NB4 (cell line): ENCODE results near the gene KCNQ2.

Experiments
- DNase-seq: peaks from one replicate; pipeline ENCODE4 v3.0.0; 2010; ENCODE audit warnings: low read depth
- H3K4me3 ChIP-seq: one replicate; pipeline ENCODE4 v1.5.1; 2011; ENCODE audit warnings: mild to moderate bottlenecking, low read depth, low read length, moderate library complexity
- CTCF ChIP-seq: IDR thresholded peaks from one replicate; pipeline ENCODE4 v1.5.1; 2012; ENCODE audit warnings: low read depth, low read length
- MAX ChIP-seq: IDR thresholded peaks from 2 replicates; pipeline ENCODE4 v1.6.1; 2011; ENCODE audit warnings: low read depth, low read length
- MYC ChIP-seq: IDR thresholded peaks from 2 replicates; pipeline ENCODE4 v1.6.1; 2011; ENCODE audit warnings: low read depth, low read length
- POLR2A ChIP-seq: IDR thresholded peaks from 2 replicates; pipeline ENCODE4 v1.6.1; 2011; ENCODE audit warnings: mild to moderate bottlenecking; ENCODE audit not compliant: insufficient read length; ENCODE audit errors: extremely low read depth

KCNQ2 gene

DNA sequence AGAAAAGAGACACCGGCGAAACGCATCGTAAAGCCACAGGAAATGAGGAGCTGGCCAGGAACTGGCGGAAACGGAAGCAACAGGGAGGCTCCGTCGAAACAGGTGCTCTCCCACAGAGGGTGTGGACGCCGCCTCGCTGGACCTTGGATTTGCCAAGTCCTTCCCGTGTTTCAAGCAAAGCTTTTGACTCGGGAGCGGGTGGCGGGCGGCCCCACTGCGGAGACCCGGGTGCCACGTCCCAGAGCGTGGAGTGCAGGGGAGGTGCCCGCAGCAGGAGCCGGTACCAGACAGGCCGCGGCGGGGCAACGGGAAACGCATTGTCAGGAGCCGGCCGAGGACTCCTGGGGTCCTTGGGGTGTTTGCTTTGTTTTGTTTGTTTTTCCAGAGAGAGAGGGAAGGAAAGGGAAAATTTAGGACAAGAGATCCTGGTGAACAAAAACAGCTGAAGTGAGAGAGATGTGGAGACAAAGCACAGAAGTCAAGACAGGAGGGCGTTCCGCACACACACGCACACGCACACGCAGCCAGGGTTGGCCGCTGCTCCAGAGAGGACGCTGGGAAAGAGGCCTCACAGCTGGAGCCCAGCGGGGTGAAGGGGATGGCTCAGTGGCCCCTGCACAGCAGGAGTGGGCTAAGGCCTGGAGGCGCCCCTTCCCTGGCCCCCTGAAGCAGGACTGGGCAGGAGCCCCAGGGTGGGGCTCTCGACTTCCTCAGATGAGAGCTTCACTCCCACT, 60.4 kb downstream of the KCNQ2 start:
- H3K4me3 ChIP-seq: no peak overlapping the region
- TF ChIP-seq MAX: no peak
- TF ChIP-seq CTCF: no peak
- no peak for TF ChIP-seq POLR2A
- no peak for TF ChIP-seq MYC
- DNase-seq: no peak

DNA sequence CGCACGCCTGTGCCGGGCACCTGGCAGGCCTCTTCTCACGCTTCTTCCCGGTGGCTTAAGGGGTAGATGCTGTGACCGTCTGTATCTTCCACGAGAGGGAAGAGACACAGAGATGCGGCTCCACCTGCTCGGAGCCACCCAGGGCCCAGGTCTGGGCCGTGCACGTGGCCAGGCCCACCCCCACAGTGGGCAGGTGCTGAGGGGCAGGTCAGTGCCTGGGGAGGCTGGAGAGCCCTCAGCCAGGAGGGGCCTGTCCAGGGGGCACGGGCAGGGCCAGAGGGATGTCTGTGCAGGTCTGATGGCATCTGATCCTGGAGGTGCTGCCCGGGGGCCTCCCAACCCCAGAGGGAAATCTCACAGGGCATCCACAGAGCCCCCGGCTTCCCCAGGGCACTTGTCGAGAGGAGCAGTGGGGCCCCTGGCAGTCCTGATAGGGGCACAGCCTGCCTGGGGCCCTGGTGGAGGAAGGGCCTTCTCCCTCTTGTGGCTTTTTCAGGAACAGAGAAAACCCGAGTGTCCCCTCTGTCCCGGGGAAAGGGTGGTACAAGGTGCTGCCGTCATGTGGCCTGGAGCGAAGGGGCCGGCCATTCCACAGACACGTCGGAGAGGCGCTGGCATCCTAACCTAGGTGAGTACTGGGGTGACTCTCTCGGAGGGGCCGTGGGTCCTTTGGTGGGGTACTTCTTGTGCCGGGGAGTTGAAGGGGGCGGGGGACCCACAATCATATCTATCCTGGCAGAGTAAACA, 61.1 kb downstream of the KCNQ2 start:
- TF ChIP-seq MAX: no peak
- no peak for TF ChIP-seq MYC
- no peak for TF ChIP-seq POLR2A
- no peak for TF ChIP-seq CTCF
- no peak overlapping the region for H3K4me3 ChIP-seq
- DNase-seq: no peak

DNA sequence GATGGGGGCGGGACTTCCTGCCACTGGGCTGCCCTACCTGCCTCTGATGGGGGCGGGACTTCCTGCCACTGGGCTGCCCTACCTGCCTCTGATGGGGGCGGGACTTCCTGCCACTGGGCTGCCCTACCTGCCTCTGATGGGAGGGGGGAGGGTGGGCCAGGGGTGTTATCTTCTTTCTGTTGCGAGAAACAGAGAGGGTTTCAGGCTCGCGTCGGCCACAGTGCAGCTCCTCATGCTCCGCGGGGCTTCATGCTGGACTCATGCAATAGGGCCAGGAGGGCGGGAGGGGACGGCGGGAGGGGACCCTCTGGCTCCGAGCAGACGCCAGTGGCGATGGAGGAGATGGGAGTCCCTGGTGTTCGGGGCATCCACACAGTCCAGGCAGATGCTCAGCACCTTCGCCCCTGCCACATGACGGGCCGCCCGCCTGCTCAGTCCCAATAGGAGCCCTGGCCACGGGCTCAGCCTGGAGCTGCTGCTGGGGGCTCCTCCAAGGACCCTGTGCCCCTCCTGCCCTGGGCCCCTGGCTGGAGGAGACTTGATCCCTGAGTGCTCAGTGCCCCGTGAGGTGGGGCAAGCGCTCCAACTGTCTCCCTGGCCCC, 62.5 kb downstream of the KCNQ2 start:
- no peak for TF ChIP-seq POLR2A
- TF ChIP-seq CTCF: no peak
- TF ChIP-seq MYC: no peak
- TF ChIP-seq MAX: no peak
- no peak for DNase-seq
- H3K4me3 ChIP-seq: no peak overlapping the region

DNA sequence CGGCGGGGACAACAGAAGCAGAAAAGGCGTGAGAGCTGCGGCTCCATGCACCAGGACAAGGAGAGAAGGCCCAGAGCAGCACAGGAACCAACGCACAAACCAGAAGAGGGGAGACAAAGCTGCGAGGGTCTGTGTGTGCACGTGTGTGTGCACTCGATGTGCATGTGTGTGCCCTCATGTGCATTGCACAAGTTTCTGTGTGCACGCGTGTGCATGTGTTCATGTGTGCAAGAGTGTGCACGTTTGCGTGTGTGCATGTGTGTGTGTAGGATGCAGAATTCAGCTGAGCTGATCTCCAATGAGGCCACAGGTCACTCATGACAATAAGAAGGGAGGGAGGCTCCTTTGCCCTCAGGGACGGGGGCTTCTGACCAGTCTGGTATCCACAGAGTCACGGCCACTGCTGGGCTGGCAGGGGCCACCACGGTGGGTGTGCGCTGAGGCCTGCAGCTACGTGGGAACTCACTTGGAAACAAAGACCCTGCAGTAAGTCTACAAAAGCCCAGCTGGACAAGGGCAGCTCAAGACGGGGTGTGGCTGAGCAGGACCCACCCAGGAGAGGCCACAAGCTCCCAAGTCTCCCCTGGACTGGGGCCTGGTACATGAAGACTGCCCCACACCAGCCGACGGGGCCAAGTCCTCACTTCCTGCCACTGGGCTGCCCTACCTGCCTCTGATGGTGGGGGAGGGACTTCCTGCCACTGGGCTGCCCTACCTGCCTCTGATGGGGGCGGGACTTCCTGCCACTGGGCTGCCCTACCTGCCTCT, 63.2 kb downstream of the KCNQ2 start:
- H3K4me3 ChIP-seq: no peak overlapping the region
- DNase-seq: no peak
- no peak for TF ChIP-seq MAX
- no peak for TF ChIP-seq POLR2A
- TF ChIP-seq MYC: no peak
- TF ChIP-seq CTCF: no peak

GRCh38 chr20:63408684-63409046, 63.8 kb downstream of the KCNQ2 start:
- TF ChIP-seq MYC (no peak), MAX (no peak), POLR2A (no peak), CTCF (no peak)
- no peak overlapping the region for H3K4me3 ChIP-seq
- DNase-seq: no peak
